Measurements from ENCODE around the gene TNNT1.
"Not testable (repeated sequence)": the region's sequence is repeated elsewhere in the genome, so short reads cannot be mapped to it uniquely, and the experiment has no call there.

TNNT1 gene

GRCh38 chr19:55114566-55115145 lies 34.4 kb downstream of the TNNT1 start:
- DNase-seq (ENCODE audit: low read depth), result no peak
- no peak for TF ChIP-seq CTCF (IDR thresholded peaks at IDR 0.05; ENCODE audit: control insufficient read depth, extremely low read depth, insufficient read depth)
- no peak overlapping the region for H3K4me3 ChIP-seq (ENCODE audit: low read depth, low read length)

GRCh38 chr19:55113570-55114039 lies 35.4 kb downstream of the TNNT1 start:
- H3K4me3 ChIP-seq (ENCODE audit: low read depth, low read length), result no peak overlapping the region
- no peak for DNase-seq (ENCODE audit: low read depth)
- no peak for TF ChIP-seq CTCF (IDR thresholded peaks at IDR 0.05; ENCODE audit: control insufficient read depth, extremely low read depth, insufficient read depth)

GRCh38 chr19:55112777-55113569 lies 36.0 kb downstream of the TNNT1 start:
- TF ChIP-seq CTCF (IDR thresholded peaks at IDR 0.05; ENCODE audit: control insufficient read depth, extremely low read depth, insufficient read depth), result no peak
- no peak overlapping the region for H3K4me3 ChIP-seq (ENCODE audit: low read depth, low read length)
- DNase-seq (ENCODE audit: low read depth), result no peak

- TF ChIP-seq CTCF (IDR thresholded peaks at IDR 0.05; ENCODE audit: control insufficient read depth, extremely low read depth, insufficient read depth), result no peak
- H3K4me3 ChIP-seq (ENCODE audit: low read depth, low read length), result no peak overlapping the region
- no peak for DNase-seq (ENCODE audit: low read depth)
Observed at GRCh38 chr19:55112246-55112776, 36.7 kb downstream of the TNNT1 start.

- no peak for DNase-seq (ENCODE audit: low read depth)
- no peak overlapping the region for H3K4me3 ChIP-seq (ENCODE audit: low read depth, low read length)
- TF ChIP-seq CTCF (IDR thresholded peaks at IDR 0.05; ENCODE audit: control insufficient read depth, extremely low read depth, insufficient read depth), result no peak
Observed at GRCh38 chr19:55111238-55111831, 37.7 kb downstream of the TNNT1 start.

- no peak overlapping the region for H3K4me3 ChIP-seq (ENCODE audit: low read depth, low read length)
- DNase-seq (ENCODE audit: low read depth), result no peak
Observed at GRCh38 chr19:55109527-55110291, 39.3 kb downstream of the TNNT1 start.

GRCh38 chr19:55107252-55107651 lies 41.8 kb downstream of the TNNT1 start:
- DNase-seq (ENCODE audit: low read depth); H3K4me3 ChIP-seq (ENCODE audit: low read depth, low read length): not testable (repeated sequence)

More at GRCh38 chr19:55109527-55110291, 39.3 kb downstream of the TNNT1 start:
- TF ChIP-seq CTCF (IDR thresholded peaks at IDR 0.05; ENCODE audit: control insufficient read depth, extremely low read depth, insufficient read depth), result no peak
